Activated naive CD4-positive, alpha-beta T cell treated with anti-CD3 and anti-CD28 coated beads, Interleukin-2, amount 10 ng/mL, durations not matched to agents 7 days and 5 days (primary cell): Measurements from ENCODE around the gene FAM9B.
A peak's percentile ranks its signal among the peaks of the same experiment; 100 is the strongest.
"Not testable (repeated sequence)": the region's sequence is repeated elsewhere in the genome, so short reads cannot be mapped to it uniquely, and the experiment has no call there.

Experiments
- CTCF ChIA-PET: fragments of 350-600 bp; sonication (Branson Sonifier 250); formaldehyde crosslinking; loops from one replicate; lab custom pipeline; 2021; ENCODE audit warnings: antibody characterized with exemption; lab: Charles Lee
- DNase-seq: peaks from one replicate; pipeline ENCODE4 v3.0.0-alpha.2; 2020
- H3K27ac Mint-ChIP-seq: one replicate; pipeline ENCODE4 v1.8.0; 2021; ENCODE audit warnings: mild to moderate bottlenecking, moderate library complexity, mixed read lengths
- H3K27me3 Mint-ChIP-seq: one replicate; pipeline ENCODE4 v1.8.0; 2021; ENCODE audit warnings: mild to moderate bottlenecking, mixed read lengths
- H3K36me3 Mint-ChIP-seq: one replicate; pipeline ENCODE4 v1.8.0; 2021; ENCODE audit warnings: mixed read lengths
- H3K4me1 Mint-ChIP-seq: one replicate; pipeline ENCODE4 v1.8.0; 2021; ENCODE audit warnings: mixed read lengths
- H3K4me3 Mint-ChIP-seq: one replicate; pipeline ENCODE4 v1.8.0; 2021; ENCODE audit warnings: mild to moderate bottlenecking, moderate library complexity, mixed read lengths
- H3K9me3 Mint-ChIP-seq: one replicate; pipeline ENCODE4 v1.8.0; 2021; ENCODE audit warnings: mixed read lengths

FAM9B gene

DNA sequence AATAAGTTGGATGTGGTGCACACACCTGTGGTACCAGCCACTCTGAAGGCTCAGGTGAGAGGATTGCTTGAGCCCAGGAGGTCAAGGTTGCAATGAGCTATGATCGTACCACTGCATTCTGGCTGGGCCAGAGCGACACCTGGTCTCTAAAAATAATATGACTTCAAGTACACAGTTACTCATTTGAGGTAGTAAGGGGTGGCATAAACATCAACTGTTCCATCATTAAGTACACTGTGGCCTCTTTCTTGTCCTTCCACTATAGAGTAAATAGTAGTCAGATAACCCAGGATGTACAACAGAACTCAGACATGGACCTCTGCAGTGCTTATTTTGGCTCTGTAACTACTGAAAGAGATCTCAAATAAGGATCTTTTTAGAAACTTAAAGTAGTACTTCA, 10.6 kb downstream of the FAM9B start:
- Mint-ChIP-seq H3K9me3 (no peaks in the 10 kb centered on the region), H3K36me3 (no peaks in the 10 kb centered on the region), H3K4me1 (no peaks in the 10 kb centered on the region), H3K4me3 (no peak overlapping the region), H3K27me3 (no peaks in the 10 kb centered on the region), H3K27ac (no peak overlapping the region)
- CTCF ChIA-PET = no interaction called here
- DNase-seq = no peak

DNA sequence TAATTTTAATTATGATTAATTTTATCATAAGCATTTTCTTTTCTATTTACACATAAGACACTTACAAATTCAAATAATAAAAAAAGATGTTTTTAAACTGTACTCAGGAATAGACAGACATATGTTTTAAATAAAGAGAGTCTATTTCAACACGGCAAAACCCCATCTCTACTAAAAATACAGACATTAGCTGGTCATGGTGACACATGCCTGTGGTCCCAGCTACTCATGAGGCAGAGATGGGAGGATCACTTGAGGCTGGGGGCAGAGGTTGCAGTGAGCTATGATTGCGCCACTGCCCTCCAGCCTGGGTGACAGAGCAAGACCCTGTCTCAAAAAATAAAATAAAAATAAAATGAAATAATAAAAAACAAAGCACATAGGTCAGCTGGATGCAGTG, 14.8 kb downstream of the FAM9B start:
- no peaks in the 10 kb centered on the region for H3K36me3 Mint-ChIP-seq
- no peaks in the 10 kb centered on the region for H3K9me3 Mint-ChIP-seq
- CTCF ChIA-PET = no interaction called here
- H3K4me3 Mint-ChIP-seq = no peak overlapping the region
- no peak for DNase-seq
- H3K27me3 Mint-ChIP-seq = no peaks in the 10 kb centered on the region
- H3K27ac Mint-ChIP-seq = no peak overlapping the region
- H3K4me1 Mint-ChIP-seq = no peaks in the 10 kb centered on the region

DNA sequence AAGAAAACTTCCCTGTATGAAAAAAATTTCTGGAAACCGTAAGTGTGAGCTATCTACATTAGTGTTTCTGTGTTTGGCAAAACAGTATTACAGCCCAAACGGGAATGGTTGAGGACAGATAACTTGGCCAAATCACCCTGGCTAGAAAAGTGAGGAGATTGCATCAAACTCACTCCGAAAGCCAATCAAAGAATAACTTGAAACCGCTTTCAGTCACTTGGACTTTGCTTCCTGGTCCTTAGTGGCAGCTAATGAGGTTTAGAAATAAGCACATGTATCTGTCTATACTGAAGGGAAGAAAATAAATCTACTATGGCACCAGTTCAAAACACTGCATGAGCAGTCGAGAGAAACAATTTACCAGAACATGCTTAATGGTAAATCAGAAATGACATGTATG, 15.6 kb downstream of the FAM9B start:
- H3K36me3 Mint-ChIP-seq, CTCF ChIA-PET, H3K4me3 Mint-ChIP-seq, H3K4me1 Mint-ChIP-seq, H3K9me3 Mint-ChIP-seq, H3K27me3 Mint-ChIP-seq, DNase-seq, H3K27ac Mint-ChIP-seq: not testable (repeated sequence)

DNA sequence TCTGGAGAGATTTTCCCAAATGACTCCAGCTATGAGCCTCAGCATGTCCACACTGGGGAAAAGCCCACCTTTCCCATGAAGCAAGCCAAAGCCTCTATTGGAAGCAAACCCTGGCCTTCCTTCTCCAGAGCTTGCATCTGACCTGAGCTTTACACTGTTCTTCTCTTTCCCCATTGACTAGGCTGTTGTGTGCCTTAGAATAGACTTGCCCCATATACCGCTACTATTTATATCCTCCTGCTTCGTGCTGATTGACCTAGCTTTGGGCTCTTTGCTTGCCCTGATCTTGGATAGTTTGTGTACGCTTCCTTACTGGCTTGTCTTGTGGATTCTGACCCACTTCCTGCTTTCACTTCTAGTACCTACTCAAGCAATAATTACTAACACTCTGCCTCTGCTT, 30.9 kb downstream of the FAM9B start:
- Mint-ChIP-seq H3K9me3 (no peaks in the 10 kb centered on the region), H3K27me3 (no peaks in the 10 kb centered on the region), H3K36me3 (no peaks in the 10 kb centered on the region), H3K27ac (no peak overlapping the region), H3K4me3 (no peak overlapping the region), H3K4me1 (peaks cover 14% of the 10 kb centered on the region)
- DNase-seq = no peak
- CTCF ChIA-PET = no interaction called here

DNA sequence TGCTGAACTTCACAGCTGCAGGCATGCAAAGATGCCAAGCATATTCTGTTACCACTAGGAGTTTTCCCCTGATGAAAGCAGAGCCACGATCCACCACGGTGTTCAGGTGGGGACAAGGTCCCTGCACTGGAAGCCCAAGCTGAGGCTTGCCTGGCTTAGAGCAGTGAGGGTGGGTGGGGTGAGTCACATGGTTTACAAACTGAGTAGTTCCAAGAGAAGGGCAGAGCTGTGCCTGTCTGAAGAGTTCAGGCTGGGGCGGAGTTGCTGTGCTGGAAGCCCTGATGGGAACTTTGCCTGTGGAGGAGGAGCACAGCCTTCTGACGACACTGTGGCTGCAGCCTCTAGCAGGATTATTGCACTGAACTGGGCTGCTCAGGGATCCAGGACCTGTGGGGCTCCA, 45.5 kb downstream of the FAM9B start:
- Mint-ChIP-seq H3K9me3 (no peaks in the 10 kb centered on the region), H3K36me3 (no peaks in the 10 kb centered on the region), H3K27me3 (no peaks in the 10 kb centered on the region), H3K4me3 (no peak overlapping the region), H3K27ac (peak overlapping the region; percentile 72), H3K4me1 (peaks cover 21% of the 10 kb centered on the region)
- no peak for DNase-seq
- CTCF ChIA-PET = no interaction called here

DNA sequence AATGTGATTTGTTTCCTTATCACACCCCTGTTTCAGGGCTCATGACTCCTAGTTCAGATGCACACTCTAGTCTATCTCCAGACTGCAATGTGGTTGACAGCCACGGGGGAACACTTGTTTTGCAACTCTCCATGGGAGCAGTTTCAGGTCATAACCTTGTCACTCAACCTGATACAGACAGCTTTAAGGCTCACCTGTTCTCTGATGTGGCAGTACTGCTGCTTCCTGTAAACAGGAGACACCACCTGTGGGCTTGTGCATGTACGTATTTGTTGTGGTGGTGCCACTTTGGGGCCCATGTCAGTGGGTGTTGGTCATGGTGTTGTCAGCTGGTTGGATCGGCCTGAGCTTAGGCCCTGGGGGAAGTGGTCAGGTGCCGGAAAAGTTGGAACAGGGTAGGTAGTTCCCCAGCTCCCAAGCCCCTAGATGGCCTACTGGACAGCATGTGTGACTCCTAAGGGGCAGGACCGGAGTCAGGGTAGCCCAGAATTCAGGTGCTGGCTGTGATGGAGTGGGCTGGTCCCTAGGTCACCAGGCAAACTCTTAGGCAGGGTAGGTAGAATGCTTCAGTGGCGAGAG, 46.2 kb downstream of the FAM9B start:
- Mint-ChIP-seq H3K9me3 (no peaks in the 10 kb centered on the region), H3K4me3 (no peak overlapping the region), H3K27ac (peak overlapping the region; percentile 72), H3K4me1 (peaks cover 21% of the 10 kb centered on the region), H3K36me3 (no peaks in the 10 kb centered on the region), H3K27me3 (no peaks in the 10 kb centered on the region)
- CTCF ChIA-PET = no interaction called here
- peak; percentile 58 for DNase-seq

DNA sequence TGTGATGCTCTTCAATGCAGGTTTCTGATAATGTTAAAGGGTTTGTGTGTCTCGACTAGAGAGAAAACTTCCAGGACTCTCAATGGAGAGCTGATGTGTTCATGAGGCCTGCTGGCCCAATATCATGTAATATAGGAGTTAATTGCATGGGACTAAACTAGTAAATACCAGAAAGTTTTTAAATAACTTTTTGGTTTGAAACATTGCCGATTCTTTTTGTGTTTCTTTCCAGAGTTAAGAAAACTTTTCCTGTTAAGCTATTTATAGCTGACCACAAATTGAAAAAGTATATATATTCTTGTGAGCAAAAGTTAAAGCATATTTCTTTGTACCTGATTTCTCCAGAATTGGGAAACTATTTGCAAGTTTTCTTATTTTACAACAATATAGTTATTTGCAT, 49.7 kb downstream of the FAM9B start:
- H3K4me3 Mint-ChIP-seq = no peak overlapping the region
- H3K27me3 Mint-ChIP-seq = peaks cover 10% of the 10 kb centered on the region
- H3K27ac Mint-ChIP-seq = no peak overlapping the region
- CTCF ChIA-PET = no interaction called here
- no peak for DNase-seq
- no peaks in the 10 kb centered on the region for H3K36me3 Mint-ChIP-seq
- H3K9me3 Mint-ChIP-seq = no peaks in the 10 kb centered on the region
- H3K4me1 Mint-ChIP-seq = peaks cover 32% of the 10 kb centered on the region

DNA sequence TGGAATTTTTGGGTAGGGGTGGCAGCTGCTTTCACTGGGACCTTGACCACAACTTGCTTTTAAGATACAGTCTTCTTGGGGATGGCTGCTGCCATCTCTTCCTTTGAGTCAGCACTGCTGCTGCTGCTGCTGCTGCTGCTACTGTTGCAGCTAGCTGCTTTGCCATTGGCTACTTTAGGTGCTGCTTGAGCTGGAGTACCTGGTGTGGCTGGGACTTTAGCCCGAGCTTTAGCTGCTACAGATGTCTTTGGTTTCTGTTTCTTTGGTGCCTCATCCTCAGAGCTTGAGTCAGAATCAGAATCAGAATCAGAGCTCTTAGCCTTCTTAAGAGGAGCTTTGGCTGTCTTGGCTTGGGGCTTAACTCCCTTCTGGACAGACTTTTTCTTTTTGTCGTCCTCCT, 52.2 kb downstream of the FAM9B start:
- Mint-ChIP-seq H3K27me3 (peaks cover 10% of the 10 kb centered on the region), H3K4me3 (no peak overlapping the region), H3K36me3 (no peaks in the 10 kb centered on the region), H3K27ac (no peak overlapping the region), H3K4me1 (peaks cover 14% of the 10 kb centered on the region), H3K9me3 (no peaks in the 10 kb centered on the region)
- CTCF ChIA-PET = no interaction called here
- peak; percentile 28 for DNase-seq

DNA sequence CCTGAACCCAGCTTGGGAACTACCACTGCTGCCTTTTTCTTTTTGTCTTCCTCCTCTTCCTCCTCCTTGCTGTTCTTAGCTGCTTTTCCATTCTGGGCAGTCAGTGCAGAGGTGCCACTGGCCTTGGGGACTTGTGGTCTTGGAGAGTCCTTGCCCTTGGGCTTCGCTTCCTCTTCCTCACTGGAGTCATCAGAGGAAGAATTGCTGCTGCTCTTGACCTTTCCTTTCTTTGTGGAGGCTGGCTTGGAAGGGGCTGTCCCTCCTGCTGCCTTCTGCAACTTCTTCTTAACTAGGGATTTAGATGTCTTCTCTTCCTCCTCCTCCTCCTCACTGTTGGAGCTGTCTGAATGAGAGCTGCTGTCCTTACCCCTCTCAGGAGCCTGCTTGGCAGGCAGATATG, 53.2 kb downstream of the FAM9B start:
- no peaks in the 10 kb centered on the region for H3K9me3 Mint-ChIP-seq
- H3K36me3 Mint-ChIP-seq = no peaks in the 10 kb centered on the region
- DNase-seq = no peak
- CTCF ChIA-PET = no interaction called here
- H3K27ac Mint-ChIP-seq = no peak overlapping the region
- H3K4me1 Mint-ChIP-seq = peaks cover 12% of the 10 kb centered on the region
- H3K4me3 Mint-ChIP-seq = no peak overlapping the region
- peaks cover 10% of the 10 kb centered on the region for H3K27me3 Mint-ChIP-seq
